ENCODE data around the gene PRDM16. TPM values are rescaled to one million over a fixed set of nuclear protein-coding genes. Genes with fewer than 3 reads are reported as not detected.

The PRDM16 gene
- total and polyA plus RNA-seq, 2 of the 13 experiments (the other 11 are each of a cell fraction or from before 2014, with no cell fraction given): 0.15 to 0.81 TPM

DNA sequence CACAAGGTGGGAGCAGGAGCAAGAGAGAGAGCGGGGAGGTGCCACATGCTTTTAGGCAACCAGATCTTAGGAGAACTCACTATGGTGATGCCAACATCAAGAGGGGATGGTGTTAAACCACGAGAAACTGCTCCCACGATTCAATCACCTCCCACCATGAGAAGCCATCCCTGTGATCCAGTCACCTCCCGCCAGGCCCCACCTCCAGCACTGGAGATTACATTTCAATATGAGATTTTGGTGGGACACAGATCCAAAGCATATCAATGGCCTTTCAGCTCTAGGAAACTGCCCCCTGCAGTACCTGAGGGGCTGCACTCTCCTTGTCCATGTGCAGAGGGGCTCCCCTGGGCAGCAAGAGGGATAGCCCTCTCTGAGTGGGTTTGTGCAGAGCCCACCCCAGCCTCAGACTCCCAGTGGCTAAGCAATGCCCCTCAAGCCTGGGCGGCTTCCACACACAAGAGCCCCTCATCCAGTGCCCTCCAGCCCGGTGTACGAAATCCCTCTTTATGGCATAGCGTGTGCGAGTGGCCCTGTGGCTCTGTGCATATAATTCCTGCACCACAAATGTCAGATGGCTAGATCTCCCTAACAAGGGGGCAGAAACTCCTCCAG lies 15.5 kb upstream of the PRDM16 start:
- TF ChIP-seq RARA (CRISPR knock-in tag; IDR thresholded peaks at IDR 0.05) (no peak), ZNF879 (CRISPR knock-in tag; IDR thresholded peaks at IDR 0.05) (no peak), ZNF549 (CRISPR knock-in tag; IDR thresholded peaks at IDR 0.05) (no peak), SUZ12 (IDR thresholded peaks at IDR 0.05; ENCODE audit: low read depth, low read length) (no peak), TP53 (CRISPR knock-in tag; conservative IDR thresholded peaks at IDR 0.05) (no peak), CENPX (CRISPR knock-in tag; IDR thresholded peaks at IDR 0.05) (no peak), NFE2L1 (CRISPR knock-in tag; IDR thresholded peaks at IDR 0.05; ENCODE audit: borderline replicate concordance) (no peak), RFXAP (CRISPR knock-in tag; IDR thresholded peaks at IDR 0.05; ENCODE audit: borderline replicate concordance) (no peak), ZNF382 (CRISPR knock-in tag; IDR thresholded peaks at IDR 0.05; ENCODE audit: borderline replicate concordance) (no peak), ZSCAN31 (CRISPR knock-in tag; IDR thresholded peaks at IDR 0.05; ENCODE audit: low read depth) (no peak), PRMT3 (CRISPR knock-in tag; IDR thresholded peaks at IDR 0.05; ENCODE audit: borderline replicate concordance, low read depth) (no peak)
- TF ChIP-seq, protein P1, sequence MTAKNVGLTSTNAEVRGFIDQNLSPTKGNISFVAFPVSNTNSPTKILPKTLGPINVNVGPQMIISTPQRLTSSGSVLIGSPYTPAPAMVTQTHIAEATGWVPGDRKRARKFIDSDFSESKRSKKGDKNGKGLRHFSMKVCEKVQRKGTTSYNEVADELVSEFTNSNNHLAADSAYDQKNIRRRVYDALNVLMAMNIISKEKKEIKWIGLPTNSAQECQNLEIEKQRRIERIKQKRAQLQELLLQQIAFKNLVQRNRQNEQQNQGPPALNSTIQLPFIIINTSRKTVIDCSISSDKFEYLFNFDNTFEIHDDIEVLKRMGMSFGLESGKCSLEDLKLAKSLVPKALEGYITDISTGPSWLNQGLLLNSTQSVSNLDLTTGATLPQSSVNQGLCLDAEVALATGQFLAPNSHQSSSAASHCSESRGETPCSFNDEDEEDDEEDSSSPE (CRISPR knock-in tag; IDR thresholded peaks at IDR 0.05): no peak
- TF ChIP-seq, protein P2, sequence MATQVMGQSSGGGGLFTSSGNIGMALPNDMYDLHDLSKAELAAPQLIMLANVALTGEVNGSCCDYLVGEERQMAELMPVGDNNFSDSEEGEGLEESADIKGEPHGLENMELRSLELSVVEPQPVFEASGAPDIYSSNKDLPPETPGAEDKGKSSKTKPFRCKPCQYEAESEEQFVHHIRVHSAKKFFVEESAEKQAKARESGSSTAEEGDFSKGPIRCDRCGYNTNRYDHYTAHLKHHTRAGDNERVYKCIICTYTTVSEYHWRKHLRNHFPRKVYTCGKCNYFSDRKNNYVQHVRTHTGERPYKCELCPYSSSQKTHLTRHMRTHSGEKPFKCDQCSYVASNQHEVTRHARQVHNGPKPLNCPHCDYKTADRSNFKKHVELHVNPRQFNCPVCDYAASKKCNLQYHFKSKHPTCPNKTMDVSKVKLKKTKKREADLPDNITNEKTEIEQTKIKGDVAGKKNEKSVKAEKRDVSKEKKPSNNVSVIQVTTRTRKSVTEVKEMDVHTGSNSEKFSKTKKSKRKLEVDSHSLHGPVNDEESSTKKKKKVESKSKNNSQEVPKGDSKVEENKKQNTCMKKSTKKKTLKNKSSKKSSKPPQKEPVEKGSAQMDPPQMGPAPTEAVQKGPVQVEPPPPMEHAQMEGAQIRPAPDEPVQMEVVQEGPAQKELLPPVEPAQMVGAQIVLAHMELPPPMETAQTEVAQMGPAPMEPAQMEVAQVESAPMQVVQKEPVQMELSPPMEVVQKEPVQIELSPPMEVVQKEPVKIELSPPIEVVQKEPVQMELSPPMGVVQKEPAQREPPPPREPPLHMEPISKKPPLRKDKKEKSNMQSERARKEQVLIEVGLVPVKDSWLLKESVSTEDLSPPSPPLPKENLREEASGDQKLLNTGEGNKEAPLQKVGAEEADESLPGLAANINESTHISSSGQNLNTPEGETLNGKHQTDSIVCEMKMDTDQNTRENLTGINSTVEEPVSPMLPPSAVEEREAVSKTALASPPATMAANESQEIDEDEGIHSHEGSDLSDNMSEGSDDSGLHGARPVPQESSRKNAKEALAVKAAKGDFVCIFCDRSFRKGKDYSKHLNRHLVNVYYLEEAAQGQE (IDR thresholded peaks at IDR 0.05; ENCODE audit: borderline replicate concordance in 1 of 2, low read depth in 1 of 2, low read length in 2 of 2): no peak
- H2AFZ ChIP-seq (ENCODE audit: low read length): no peak overlapping the region
- POLR2A ChIA-PET: no interaction called here

More for the DNA sequence above, 15.5 kb upstream of the PRDM16 start:
- in situ Hi-C loops (cut with HindIII; ENCODE audit: extremely low pct_ligation_motif_present, low pct_unique_long_range_greater_than_20kb) (loop anchor here (25.0 kb wide), 1 partner anchor 234 kb away; no protein-coding TSS in a partner anchor), intact Hi-C loops (cut with micrococcal nuclease; ENCODE audit: unreplicated experiment) (no loop called here)
- CTCF ChIA-PET (ENCODE audit: low intra/inter-chr PET ratio, low total read pairs): no interaction called here
- Histone ChIP-seq H3K79me2 (ENCODE audit: insufficient read depth, low read length) (no peaks in the 10 kb centered on the region), H3K36me3 (replicated peaks in 1 of 2; ENCODE audit: control insufficient read depth in 1 of 2, insufficient read depth in 2 of 2, low read length in 2 of 2) (no peaks in the 10 kb centered on the region), H3K27ac (ENCODE audit: extremely low read length, insufficient read depth, low read length) (no peak overlapping the region), H4K20me1 (ENCODE audit: insufficient read depth, low read length) (no peaks in the 10 kb centered on the region), H3K9me3 (ENCODE audit: low read length) (no peaks in the 10 kb centered on the region), H3K4me2 (ENCODE audit: low read depth, low read length) (no peak overlapping the region), H3K4me1 (ENCODE audit: insufficient read depth, low read length) (no peaks in the 10 kb centered on the region), H3K27me3 (ENCODE audit: control insufficient read depth in 1 of 2, insufficient read depth in 2 of 2, low read length in 2 of 2) (peaks cover 1 to 27% of the 10 kb centered on the region in 2 experiments; a peak in 3 of 5 replicates), H3K4me3 (replicated peaks in 1 of 3; ENCODE audit: insufficient read depth in 1 of 3, low read depth in 2 of 3, low read length in 3 of 3) (no peak overlapping the region), H3K9ac (ENCODE audit: insufficient read depth, low read depth, low read length) (no peak overlapping the region)
- FAIRE-seq (no peak), ATAC-seq (no peak), DNase-seq (ENCODE audit: low spot score) (no peak)
- BruUV-seq (replicated peaks): no TSS peak
- WGBS (ENCODE audit: low lambda C conversion rate): 25% methylated on average over 9 of the region's 9 CpGs
